Peyer's patch (tissue), 4 donors: ENCODE results near the gene GSAP.

Experiments
- POLR2A ChIP-seq, 2 donors: fragments of 450-650 bp; IDR thresholded peaks; one replicate each; pipeline ENCODE4 v1.5.1; 2017; ENCODE audit warnings: antibody characterized with exemption in 2 of 2, mild to moderate bottlenecking in 2 of 2, moderate library complexity in 2 of 2
- TF ChIP-seq, protein P1 (sequence below), 6 experiments: fragments of 450-650 bp in 4 of 6; fragments of 200-600 bp in 2 of 6; sonication (generic) in 1 of 6; IDR thresholded peaks; one replicate each; pipeline ENCODE4 v1.5.1; 2017 to 2019; ENCODE audit warnings: antibody characterized with exemption in 6 of 6, mild to moderate bottlenecking in 3 of 6, moderate library complexity in 1 of 6

- TF ChIP-seq, protein P1, sequence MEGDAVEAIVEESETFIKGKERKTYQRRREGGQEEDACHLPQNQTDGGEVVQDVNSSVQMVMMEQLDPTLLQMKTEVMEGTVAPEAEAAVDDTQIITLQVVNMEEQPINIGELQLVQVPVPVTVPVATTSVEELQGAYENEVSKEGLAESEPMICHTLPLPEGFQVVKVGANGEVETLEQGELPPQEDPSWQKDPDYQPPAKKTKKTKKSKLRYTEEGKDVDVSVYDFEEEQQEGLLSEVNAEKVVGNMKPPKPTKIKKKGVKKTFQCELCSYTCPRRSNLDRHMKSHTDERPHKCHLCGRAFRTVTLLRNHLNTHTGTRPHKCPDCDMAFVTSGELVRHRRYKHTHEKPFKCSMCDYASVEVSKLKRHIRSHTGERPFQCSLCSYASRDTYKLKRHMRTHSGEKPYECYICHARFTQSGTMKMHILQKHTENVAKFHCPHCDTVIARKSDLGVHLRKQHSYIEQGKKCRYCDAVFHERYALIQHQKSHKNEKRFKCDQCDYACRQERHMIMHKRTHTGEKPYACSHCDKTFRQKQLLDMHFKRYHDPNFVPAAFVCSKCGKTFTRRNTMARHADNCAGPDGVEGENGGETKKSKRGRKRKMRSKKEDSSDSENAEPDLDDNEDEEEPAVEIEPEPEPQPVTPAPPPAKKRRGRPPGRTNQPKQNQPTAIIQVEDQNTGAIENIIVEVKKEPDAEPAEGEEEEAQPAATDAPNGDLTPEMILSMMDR (IDR thresholded peaks at IDR 0.05) = no peak
- TF ChIP-seq POLR2A (IDR thresholded peaks at IDR 0.05) = no peak
Observed at GRCh38 chr7:77327932-77328628, 88.1 kb downstream of the GSAP start.
